ENCODE data around the gene LTBP1.

LTBP1 gene

GRCh38 chr2:33335516-33335915, 388.8 kb downstream of the LTBP1 start:
- DNase-seq (ENCODE audit: low spot score in 2 of 2), result no peak
- Mint-ChIP-seq H3K36me3 (ENCODE audit: insufficient read depth) (peaks cover 1% of the 10 kb centered on the region), H3K4me1 (no peaks in the 10 kb centered on the region), H3K9me3 (no peaks in the 10 kb centered on the region), H3K27ac (ENCODE audit: low read depth) (no peak overlapping the region), H3K27me3 (peaks cover 43% of the 10 kb centered on the region), H3K4me3 (no peak overlapping the region)
- ATAC-seq (replicated peaks; ENCODE audit: extremely low read depth, poor library complexity, severe bottlenecking), result no peak

GRCh38 chr2:33336036-33336625, 389.4 kb downstream of the LTBP1 start:
- peaks cover 1% of the 10 kb centered on the region for H3K36me3 Mint-ChIP-seq (ENCODE audit: insufficient read depth)
- no peaks in the 10 kb centered on the region for H3K4me1 Mint-ChIP-seq
- DNase-seq (ENCODE audit: low spot score in 2 of 2), result no peak
- ATAC-seq (replicated peaks; ENCODE audit: extremely low read depth, poor library complexity, severe bottlenecking), result no peak
- H3K9me3 Mint-ChIP-seq, result no peaks in the 10 kb centered on the region
- peaks cover 44% of the 10 kb centered on the region for H3K27me3 Mint-ChIP-seq
- no peak overlapping the region for H3K4me3 Mint-ChIP-seq
- no peak overlapping the region for H3K27ac Mint-ChIP-seq (ENCODE audit: low read depth)

DNA sequence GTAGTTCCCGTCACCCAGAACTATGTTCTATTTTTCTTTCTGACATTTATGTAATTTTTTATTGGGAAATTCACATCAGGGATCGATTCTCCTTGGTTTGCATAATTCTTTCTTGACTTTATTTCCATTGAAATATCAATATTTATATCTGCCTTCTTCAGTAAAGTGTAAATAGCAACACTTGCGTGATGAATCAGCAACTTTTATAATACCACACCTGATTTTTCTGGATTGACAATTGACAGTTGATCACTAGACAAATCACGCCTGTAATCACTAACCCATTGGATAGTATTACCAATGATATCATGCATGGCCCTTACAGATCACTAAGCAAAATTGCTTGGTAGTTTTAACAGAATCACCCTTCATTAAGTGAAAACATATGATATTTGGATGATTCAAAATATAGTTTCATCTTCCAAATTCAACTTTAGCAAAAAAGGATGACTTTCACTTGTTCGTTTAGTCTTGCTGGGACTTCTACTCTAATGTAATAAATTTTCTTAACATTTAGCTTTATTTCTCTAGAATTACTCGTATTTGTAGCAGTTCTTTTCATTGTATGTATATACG, 390.7 kb downstream of the LTBP1 start:
- Mint-ChIP-seq H3K27ac (ENCODE audit: low read depth) (no peak overlapping the region), H3K36me3 (ENCODE audit: insufficient read depth) (peaks cover 1% of the 10 kb centered on the region), H3K27me3 (peaks cover 44% of the 10 kb centered on the region), H3K4me1 (no peaks in the 10 kb centered on the region), H3K4me3 (no peak overlapping the region), H3K9me3 (no peaks in the 10 kb centered on the region)
- no peak for DNase-seq (ENCODE audit: low spot score in 2 of 2)
- no peak for ATAC-seq (replicated peaks; ENCODE audit: extremely low read depth, poor library complexity, severe bottlenecking)

DNA sequence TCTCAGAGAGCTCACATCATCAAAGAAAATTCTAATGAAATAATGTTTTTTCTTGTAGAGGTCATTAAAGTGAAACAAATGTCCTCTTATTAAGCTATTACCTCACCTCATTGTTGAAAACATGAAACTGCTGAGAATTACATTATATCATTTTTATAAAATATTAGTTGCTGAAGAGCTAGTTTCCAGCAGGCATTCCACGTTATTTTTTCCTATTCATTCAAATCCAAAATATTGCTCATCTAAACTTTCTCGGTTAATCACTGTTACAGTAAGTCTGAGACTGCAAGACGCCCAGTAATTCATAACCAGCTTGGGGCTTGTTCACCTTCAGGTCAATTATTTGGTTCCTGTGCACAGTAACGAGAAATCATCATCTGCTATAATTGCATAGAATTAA, 391.2 kb downstream of the LTBP1 start:
- H3K36me3 Mint-ChIP-seq (ENCODE audit: insufficient read depth), result peaks cover 1% of the 10 kb centered on the region
- no peak for ATAC-seq (replicated peaks; ENCODE audit: extremely low read depth, poor library complexity, severe bottlenecking)
- DNase-seq (ENCODE audit: low spot score in 2 of 2), result no peak
- peaks cover 39% of the 10 kb centered on the region for H3K27me3 Mint-ChIP-seq
- H3K27ac Mint-ChIP-seq (ENCODE audit: low read depth), result no peak overlapping the region
- no peak overlapping the region for H3K4me3 Mint-ChIP-seq
- H3K4me1 Mint-ChIP-seq, result no peaks in the 10 kb centered on the region
- no peaks in the 10 kb centered on the region for H3K9me3 Mint-ChIP-seq

GRCh38 chr2:33339269-33339668, 392.5 kb downstream of the LTBP1 start:
- no peak overlapping the region for H3K4me3 Mint-ChIP-seq
- H3K27ac Mint-ChIP-seq (ENCODE audit: low read depth), result no peak overlapping the region
- peaks cover 1% of the 10 kb centered on the region for H3K4me1 Mint-ChIP-seq
- no peaks in the 10 kb centered on the region for H3K9me3 Mint-ChIP-seq
- peaks cover 26% of the 10 kb centered on the region for H3K27me3 Mint-ChIP-seq
- no peak for ATAC-seq (replicated peaks; ENCODE audit: extremely low read depth, poor library complexity, severe bottlenecking)
- peaks cover 1% of the 10 kb centered on the region for H3K36me3 Mint-ChIP-seq (ENCODE audit: insufficient read depth)
- no peak for DNase-seq (ENCODE audit: low spot score in 2 of 2)

- no peak for ATAC-seq (replicated peaks; ENCODE audit: extremely low read depth, poor library complexity, severe bottlenecking)
- DNase-seq (ENCODE audit: low spot score in 2 of 2), result no peak
- no peak overlapping the region for H3K4me3 Mint-ChIP-seq
- H3K36me3 Mint-ChIP-seq (ENCODE audit: insufficient read depth), result peaks cover 1% of the 10 kb centered on the region
- no peak overlapping the region for H3K27ac Mint-ChIP-seq (ENCODE audit: low read depth)
- H3K4me1 Mint-ChIP-seq, result peaks cover 5% of the 10 kb centered on the region
- H3K9me3 Mint-ChIP-seq, result no peaks in the 10 kb centered on the region
- peaks cover 25% of the 10 kb centered on the region for H3K27me3 Mint-ChIP-seq
Measured at GRCh38 chr2:33340280-33340679, 393.5 kb downstream of the LTBP1 start.

DNA sequence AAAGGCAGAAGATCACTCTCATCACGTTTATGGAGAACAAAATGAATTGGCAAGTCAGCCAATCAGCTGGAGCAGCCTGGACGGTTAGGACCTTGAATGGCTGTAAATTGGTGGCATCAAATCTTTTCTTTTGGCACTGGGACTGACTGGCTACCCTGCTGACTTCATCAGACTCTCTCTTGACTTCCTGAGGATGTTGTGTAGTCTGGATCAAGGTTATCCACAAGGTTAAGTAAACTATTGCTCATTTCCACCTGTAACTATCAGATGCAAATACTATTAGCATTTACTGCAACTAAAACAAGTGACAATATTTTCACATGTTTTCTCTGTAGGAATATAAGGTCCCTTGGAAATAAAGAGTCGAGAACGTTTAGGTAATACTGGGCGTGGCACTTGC, 395.4 kb downstream of the LTBP1 start:
- Mint-ChIP-seq H3K9me3 (no peaks in the 10 kb centered on the region), H3K4me3 (no peak overlapping the region), H3K4me1 (peaks cover 5% of the 10 kb centered on the region), H3K36me3 (ENCODE audit: insufficient read depth) (peaks cover 3% of the 10 kb centered on the region), H3K27ac (ENCODE audit: low read depth) (no peak overlapping the region), H3K27me3 (peaks cover 25% of the 10 kb centered on the region)
- ATAC-seq (replicated peaks; ENCODE audit: extremely low read depth, poor library complexity, severe bottlenecking), result no peak
- no peak for DNase-seq (ENCODE audit: low spot score in 2 of 2)

- Mint-ChIP-seq H3K27ac (ENCODE audit: low read depth) (no peak overlapping the region), H3K4me1 (peaks cover 5% of the 10 kb centered on the region)
Measured at GRCh38 chr2:33342705-33343104, 396.0 kb downstream of the LTBP1 start.

GRCh38 chr2:33343387-33343895, 396.7 kb downstream of the LTBP1 start:
- Mint-ChIP-seq H3K36me3 (ENCODE audit: insufficient read depth) (peaks cover 2% of the 10 kb centered on the region), H3K4me1 (peaks cover 5% of the 10 kb centered on the region), H3K27me3 (peaks cover 21% of the 10 kb centered on the region), H3K4me3 (no peak overlapping the region), H3K9me3 (no peaks in the 10 kb centered on the region), H3K27ac (ENCODE audit: low read depth) (no peak overlapping the region)
- DNase-seq (ENCODE audit: low spot score in 2 of 2) (no peak), ATAC-seq (replicated peaks; ENCODE audit: extremely low read depth, poor library complexity, severe bottlenecking) (peak; percentile 49)

More at GRCh38 chr2:33342705-33343104, 396.0 kb downstream of the LTBP1 start:
- DNase-seq (ENCODE audit: low spot score in 2 of 2) (no peak), ATAC-seq (replicated peaks; ENCODE audit: extremely low read depth, poor library complexity, severe bottlenecking) (no peak)
- peaks cover 25% of the 10 kb centered on the region for H3K27me3 Mint-ChIP-seq
- peaks cover 3% of the 10 kb centered on the region for H3K36me3 Mint-ChIP-seq (ENCODE audit: insufficient read depth)
- H3K9me3 Mint-ChIP-seq, result no peaks in the 10 kb centered on the region
- H3K4me3 Mint-ChIP-seq, result no peak overlapping the region

DNA sequence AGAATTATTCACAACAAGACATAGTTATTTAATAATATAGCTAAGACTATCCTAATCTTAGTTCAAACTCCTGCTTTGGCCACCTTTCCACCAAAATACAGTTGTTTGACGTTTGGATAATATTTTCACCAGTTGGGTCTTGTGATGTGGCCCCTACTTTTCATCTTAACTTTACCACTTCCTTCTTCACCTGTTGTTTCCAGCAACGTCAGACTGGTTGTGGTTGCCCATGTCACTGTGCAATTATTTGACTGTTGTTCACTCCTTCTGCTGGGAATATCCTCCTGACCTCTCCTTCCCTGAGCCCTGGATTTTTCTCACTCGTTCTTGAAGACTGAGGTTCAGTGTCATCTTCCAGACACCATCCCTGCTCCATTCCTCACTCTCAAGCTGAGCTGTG, 397.5 kb downstream of the LTBP1 start:
- ATAC-seq (replicated peaks; ENCODE audit: extremely low read depth, poor library complexity, severe bottlenecking), result peak; percentile 62
- no peak for DNase-seq (ENCODE audit: low spot score in 2 of 2)
- H3K4me3 Mint-ChIP-seq, result no peak overlapping the region
- no peak overlapping the region for H3K27ac Mint-ChIP-seq (ENCODE audit: low read depth)
- H3K9me3 Mint-ChIP-seq, result no peaks in the 10 kb centered on the region
- H3K27me3 Mint-ChIP-seq, result peaks cover 13% of the 10 kb centered on the region
- H3K36me3 Mint-ChIP-seq (ENCODE audit: insufficient read depth), result peaks cover 2% of the 10 kb centered on the region
- H3K4me1 Mint-ChIP-seq, result peaks cover 5% of the 10 kb centered on the region

DNA sequence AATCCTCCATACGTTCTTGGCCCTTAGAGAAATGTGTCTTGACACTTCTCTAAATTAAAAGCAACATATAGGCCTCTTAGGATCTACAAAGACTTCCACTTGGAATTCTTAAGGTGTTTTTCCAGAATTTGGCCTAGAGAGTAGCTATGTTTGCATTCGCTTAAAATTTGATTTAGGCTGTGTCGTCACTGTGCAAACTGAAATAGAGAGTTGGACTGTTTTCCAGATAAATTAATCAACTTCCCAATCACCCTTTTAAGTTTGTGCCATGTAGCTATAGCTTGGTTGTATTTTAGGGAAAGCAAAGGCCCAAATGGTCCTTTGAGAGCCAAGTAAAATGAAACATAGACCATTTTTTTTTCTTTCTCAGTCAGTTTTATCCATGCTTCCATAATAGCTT, 401.1 kb downstream of the LTBP1 start:
- Mint-ChIP-seq H3K9me3 (no peaks in the 10 kb centered on the region), H3K4me3 (no peak overlapping the region), H3K27ac (ENCODE audit: low read depth) (no peak overlapping the region), H3K36me3 (ENCODE audit: insufficient read depth) (peaks cover 3% of the 10 kb centered on the region), H3K27me3 (no peaks in the 10 kb centered on the region), H3K4me1 (peaks cover 5% of the 10 kb centered on the region)
- no peak for DNase-seq (ENCODE audit: low spot score in 2 of 2)
- ATAC-seq (replicated peaks; ENCODE audit: extremely low read depth, poor library complexity, severe bottlenecking), result no peak

DNA sequence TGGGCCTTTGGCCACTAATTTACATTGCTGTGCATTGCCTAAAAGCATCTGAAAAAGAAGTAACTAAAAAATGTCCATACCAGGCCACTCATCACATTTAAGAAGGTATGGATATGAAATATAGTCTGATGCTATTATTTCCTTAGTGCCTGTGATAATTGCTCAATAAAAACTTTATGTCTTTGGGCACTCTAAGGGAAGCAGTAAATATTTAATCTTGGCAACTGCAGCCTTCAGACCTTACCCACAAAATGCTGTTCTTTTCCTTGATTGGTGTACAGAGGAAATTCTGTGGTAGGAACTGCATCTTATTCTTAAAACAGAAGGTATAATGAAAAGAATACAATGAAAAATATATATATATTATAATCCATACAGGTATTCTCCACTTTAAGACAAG, 403.9 kb downstream of the LTBP1 start:
- no peak for DNase-seq (ENCODE audit: low spot score in 2 of 2)
- H3K27me3 Mint-ChIP-seq, result no peaks in the 10 kb centered on the region
- H3K27ac Mint-ChIP-seq (ENCODE audit: low read depth), result no peak overlapping the region
- no peak for ATAC-seq (replicated peaks; ENCODE audit: extremely low read depth, poor library complexity, severe bottlenecking)
- H3K4me3 Mint-ChIP-seq, result no peak overlapping the region
- H3K36me3 Mint-ChIP-seq (ENCODE audit: insufficient read depth), result peaks cover 3% of the 10 kb centered on the region
- peaks cover 8% of the 10 kb centered on the region for H3K9me3 Mint-ChIP-seq
- no peaks in the 10 kb centered on the region for H3K4me1 Mint-ChIP-seq

DNA sequence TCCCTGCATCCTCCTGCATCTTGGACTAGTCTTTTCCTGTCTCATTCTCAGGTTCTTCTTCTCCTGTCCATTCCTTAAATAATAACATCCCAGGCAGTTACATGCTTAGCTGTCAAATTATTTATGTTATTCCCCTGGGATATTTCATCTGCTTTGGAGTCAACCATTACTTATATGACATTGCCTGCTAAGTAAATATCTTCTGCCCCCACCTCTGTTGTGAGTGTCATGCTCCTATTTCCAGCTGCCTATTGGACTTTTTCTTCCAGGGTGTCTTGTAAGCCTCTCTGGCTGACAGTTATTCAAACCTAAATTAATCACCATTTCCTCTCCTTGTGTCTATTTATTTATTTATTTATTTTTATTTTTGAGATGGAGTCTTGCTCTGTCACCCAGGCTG, 405.0 kb downstream of the LTBP1 start:
- no peak for ATAC-seq (replicated peaks; ENCODE audit: extremely low read depth, poor library complexity, severe bottlenecking)
- Mint-ChIP-seq H3K27me3 (no peaks in the 10 kb centered on the region), H3K27ac (ENCODE audit: low read depth) (no peak overlapping the region), H3K9me3 (peaks cover 12% of the 10 kb centered on the region), H3K4me3 (no peak overlapping the region), H3K36me3 (ENCODE audit: insufficient read depth) (peaks cover 2% of the 10 kb centered on the region), H3K4me1 (no peaks in the 10 kb centered on the region)
- no peak for DNase-seq (ENCODE audit: low spot score in 2 of 2)

Data from central memory CD8-positive, alpha-beta T cell (primary cell).